ENCODE measurements around the gene TPST1.
A peak's percentile ranks its signal among the peaks of the same experiment; 100 is the strongest.
"Not testable (repeated sequence)": the region's sequence is repeated elsewhere in the genome, so short reads cannot be mapped to it uniquely, and the experiment has no call there.

TPST1 gene

DNA sequence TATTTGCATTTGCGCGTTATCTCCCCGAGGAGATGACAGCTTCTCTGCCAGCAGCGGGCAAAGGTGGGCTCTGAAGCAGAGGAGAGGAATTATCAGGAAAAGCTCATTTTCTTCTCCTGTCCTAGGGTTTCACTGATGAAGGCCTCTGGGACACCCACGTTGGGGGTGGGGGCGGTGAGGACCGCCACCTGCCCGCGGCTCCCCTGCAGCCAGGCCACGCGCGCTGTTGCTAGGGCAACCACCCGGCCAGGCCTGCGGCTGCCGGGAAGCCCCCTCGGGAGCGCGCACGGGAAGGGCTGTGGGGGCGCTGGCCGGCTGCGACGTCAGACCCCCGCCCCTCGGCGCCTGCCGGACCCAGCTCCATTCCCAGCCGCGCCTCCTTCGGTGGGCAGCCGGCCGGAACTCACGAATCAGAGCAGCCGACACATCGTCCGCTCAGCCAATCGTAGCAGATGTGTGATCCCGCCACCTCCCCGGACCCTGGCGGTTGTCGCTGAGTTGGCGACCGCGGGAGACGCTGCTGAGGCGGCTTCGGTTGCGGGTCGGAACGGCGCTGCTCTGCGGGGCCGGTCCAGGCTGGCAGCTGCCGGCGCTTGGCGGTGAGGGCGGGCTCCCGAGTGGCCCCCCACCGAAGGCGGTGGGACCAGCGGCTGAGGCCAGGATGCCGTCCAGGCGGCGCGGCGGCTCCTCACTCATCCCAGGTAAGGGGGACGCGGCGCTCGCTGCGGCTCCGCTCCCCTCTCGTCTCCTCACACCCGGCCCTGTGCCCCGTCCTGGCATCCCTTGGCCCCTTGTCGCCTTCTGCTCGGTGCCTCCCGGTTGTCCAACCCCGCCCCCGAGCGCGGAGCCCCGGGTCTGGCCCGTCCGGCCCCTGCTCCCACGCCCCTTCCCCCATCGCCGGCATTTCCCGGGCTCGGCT is at the start of gene TPST1:
TSS of gene TPST1 (plus strand) at position 513 of the 919 bp plus-strand sequence. CDS start 35,092 bp downstream, outside the sequence.
- DNase-seq (ENCODE audit: low spot score), result peak; percentile 98

DNA sequence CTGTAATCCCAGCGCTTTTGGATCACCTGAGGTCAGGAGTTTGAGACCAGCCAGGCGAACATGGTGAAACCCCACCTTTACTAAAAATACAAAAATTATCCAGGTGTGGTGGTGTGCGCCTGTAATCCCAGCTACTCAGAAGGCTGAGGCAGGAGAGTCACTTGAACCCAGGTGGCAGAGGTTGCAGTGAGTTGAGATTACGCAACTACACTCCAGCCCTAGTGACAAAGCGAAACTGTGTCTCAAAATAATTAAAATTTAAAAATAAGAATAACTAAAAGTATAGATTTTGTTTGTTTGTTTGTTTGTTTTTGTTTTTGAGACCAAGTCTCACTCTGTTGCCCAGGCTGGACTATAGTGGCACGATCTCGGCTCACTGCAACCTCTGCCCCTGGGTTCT is 49.1 kb upstream of the TPST1 start:
- not testable (repeated sequence) for DNase-seq (ENCODE audit: low spot score)

DNA sequence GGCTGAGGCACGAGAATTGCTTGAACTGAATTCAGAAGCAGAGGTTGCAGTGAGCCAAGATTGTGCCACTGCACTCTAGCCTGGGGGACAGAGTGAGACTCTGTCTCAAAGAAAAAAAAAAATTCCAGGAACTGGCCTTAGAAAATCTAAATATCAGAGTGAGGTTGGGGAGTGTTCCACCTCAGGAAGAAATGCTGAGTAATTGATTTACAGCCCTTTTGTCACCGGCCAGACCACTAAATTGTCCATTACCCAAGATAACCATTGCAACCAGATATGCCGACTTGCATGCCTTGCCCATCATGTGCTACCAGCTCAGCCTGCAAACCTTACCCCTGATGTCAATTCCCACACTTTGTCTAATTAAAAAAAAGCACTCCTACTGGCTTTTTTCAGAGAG is 48.1 kb upstream of the TPST1 start:
- DNase-seq (ENCODE audit: low spot score), result no peak

DNA sequence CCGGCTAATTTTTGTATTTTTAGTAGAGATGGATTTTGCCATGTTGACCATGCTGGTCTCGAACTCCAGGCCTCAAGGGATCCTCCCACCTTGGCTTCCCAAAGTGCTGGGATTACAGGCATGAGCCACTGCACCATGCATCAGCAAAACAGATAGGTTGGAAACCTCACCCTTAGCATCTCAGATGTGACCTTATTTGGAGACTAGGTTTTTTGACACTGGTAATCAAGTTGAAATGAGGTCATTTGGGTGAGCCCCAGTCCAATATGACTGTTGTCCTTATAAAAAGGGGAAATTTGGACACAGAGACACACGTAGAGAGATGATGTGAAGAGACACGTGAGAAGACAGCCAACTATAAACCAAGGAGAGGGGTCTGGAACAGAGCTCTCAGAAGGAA is 42.5 kb upstream of the TPST1 start:
- DNase-seq (ENCODE audit: low spot score), result no peak

DNA sequence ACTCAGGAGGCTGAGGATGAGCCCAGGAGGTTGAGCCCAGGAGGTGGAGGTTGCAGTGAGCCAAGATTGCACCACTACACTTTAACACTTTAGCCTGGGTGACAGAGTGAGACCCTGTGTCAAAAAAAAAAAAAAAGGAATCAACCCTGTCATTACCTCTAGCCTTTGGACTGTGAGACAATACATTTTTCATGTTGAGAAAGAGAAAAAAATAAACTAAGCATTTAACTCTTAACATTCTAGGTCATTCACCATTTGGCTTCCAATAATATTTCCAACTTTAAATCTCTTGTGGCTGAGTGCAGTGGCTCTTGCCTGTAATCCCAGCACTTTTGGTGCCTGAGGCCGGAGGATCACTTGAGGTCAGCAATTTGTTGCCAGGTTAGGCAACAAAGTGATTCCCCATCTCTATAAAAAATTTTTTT is 41.9 kb upstream of the TPST1 start:
- DNase-seq (ENCODE audit: low spot score), result no peak

DNA sequence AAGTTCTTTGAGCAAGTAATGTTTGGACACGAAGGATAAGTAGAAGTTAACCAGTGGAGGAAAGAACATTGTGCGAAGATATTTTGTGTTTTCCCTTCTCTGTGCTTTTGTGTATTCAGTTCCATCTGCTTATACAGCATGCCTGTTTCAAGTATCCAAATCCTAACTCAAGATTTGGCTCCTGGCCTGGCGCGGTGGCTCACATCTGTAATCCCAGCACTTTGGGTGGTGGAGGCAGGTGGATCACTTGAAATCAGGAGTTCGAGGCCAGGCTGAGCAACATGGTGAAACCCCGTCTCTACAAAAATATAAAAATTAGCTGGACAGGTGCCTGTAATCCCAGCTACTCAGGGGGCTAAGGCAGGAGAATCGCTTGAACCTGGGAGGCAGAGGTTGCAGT is 40.8 kb upstream of the TPST1 start:
- no peak for DNase-seq (ENCODE audit: low spot score)

DNA sequence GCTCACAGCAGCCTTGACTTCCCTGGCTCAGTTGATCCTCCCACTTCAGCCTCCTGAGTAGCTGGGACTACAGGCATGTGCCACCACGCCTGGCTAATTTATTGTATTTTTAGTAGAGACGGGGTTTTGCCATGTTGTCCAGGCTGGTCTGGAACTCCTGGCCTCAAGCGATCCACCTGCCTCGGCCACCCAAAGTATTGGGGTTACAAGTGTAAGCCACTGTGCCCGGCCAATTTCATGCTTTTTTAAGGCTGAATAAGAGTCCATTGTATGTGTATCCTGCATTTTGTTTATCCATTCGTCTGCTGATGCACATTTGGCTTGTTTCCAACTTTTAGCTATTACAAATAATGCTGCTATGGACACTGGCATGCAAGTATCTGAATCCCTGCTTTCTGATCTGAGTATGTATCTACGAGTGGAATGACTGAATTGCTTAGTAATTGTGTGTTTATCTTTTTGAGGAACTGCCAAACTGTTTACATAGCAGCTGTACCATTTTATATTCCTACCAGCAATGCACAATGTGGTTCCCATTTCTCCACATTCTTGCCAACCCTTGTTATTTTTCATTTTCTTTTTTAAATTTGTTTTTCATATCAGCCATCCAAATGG is 37.3 kb upstream of the TPST1 start:
- DNase-seq (ENCODE audit: low spot score), result no peak

DNA sequence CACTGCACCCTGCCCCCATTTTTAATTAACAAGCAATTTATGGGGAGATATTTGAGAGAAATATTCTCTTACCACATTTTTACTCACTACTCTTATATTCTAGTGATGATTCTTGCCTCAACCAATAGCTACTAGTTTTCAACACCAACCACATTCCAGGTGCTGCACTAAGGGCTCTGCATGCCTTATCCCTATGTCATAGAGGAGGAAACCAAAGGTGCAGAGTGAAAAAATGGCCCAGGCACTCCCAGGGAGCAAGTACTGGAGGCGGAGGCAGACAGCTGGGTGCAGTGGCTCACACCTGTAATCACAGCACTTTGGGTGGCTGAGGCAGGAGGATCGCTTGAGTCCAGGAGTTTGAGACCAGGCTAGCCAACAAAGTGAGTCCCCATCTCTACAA is 35.5 kb upstream of the TPST1 start:
- no peak for DNase-seq (ENCODE audit: low spot score)

DNA sequence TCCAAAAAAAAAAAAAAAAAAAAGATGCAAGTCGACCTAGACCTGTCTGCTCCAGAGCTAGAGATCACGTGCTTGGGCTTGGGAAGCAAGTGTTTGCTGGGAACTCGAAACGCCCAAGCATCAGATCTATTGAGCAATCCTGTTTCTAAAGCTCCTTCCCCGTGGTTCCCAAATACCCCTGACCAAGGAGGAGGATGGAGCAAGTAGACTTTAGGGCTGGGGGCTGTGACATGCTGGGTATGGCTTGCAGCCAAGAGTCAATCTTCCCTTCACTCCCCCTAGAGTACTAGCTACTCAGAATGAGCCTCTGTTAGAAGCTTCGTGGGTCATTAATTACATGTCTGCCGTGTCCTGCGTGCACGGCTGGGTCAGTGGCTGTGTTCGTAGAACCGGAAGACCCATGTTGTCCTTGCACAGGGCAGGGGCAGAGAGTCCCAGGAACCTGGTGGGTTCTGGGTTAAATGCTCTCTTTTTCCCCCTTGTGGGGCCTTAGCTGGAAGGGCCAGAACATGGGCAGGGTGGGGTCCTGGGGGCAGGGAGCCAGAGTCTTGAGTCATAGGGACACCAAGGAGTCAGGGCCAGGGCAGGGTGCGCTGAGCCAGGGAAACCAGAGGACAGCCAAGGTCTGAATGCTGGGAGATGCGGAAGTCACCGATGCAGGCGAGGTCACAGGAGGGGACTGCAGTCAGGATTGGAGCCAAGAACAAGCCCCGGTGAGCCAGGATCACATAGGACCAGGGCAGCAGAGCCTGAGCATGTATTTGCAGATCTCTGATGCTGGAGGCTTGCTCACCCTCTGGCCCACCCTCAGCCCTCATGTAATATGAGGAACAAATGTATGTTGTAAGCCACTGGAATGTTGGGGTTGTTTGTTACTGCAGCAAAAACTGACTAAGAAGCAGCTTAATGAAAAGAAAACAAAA is 34.6 kb upstream of the TPST1 start:
- no peak for DNase-seq (ENCODE audit: low spot score)

DNA sequence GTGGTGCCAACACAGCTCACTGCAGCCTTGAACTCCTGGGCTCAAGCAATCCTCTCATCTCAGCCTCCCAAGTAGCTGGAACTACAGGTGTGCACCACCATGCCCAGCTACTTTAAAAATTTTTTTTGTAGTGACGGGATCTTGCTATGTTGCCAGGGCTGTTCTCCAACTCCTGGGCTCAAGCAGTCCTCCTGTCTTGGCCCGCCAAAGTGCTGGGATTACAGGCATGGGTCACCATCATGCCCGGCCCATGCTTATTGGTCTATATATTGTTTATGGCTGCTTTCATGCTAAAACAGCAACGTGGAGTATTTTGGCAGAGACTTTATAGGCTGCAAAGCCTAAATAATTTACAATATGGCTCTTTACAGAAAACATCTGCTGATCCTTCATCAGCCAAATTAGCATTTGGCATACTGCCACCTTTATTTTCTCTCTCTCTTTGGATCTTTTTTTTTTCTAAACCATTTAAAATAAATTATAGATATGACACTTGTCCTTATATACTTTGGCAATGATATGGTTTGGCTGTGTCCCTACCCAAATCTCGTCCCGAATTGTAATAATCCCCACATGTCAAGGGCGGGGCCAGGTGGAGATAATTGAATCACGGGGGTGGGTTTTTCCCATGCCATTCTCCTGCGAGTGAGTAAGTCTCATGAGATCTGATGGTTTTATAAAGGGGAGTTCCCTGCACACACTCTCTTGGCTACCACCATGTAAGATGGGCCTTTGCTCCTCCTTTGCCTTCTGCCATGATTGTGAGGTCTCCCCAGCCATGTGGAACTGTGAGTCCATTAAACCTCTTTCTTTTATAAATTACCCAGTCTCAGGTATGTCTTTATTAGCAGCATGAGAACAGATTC is 32.4 kb upstream of the TPST1 start:
- not testable (repeated sequence) for DNase-seq (ENCODE audit: low spot score)

DNA sequence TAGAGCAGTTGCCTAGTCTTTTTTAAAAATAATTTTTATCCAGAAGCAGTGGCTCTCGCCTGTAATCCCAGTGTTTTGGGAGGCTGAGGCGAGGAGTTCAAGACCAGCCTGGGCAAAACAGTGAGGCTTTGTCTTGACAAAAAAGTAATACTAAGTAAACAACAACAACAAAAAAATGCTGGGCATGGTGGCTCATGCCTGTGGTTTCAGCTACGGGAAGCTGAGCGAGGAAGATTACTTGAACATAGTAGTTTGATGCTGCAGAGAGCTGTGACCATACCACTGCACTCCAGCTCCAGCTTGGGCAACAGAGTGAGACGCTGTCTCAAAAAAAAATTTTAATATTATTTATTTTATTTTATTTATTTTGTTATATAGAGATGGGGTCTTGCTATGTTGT is 31.3 kb upstream of the TPST1 start:
- no peak for DNase-seq (ENCODE audit: low spot score)

DNA sequence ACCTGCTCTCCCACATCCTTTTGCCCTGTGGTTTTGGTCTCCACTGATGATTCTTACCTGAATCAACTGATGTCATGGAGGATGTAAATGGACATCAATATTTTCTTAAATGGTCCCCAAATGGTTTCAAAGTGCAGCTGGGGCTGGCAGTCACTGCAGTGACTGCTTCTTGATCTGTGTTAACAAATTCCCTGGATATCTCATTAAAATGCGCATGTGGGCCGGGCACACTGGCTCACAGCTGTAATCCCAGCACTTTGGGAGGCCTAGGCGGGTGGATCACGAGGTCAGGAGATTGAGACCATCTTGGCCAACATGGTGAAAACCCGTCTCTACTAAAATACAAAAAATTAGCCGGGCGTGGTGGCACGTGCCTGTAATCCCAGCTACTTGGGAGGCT is 30.1 kb upstream of the TPST1 start:
- not testable (repeated sequence) for DNase-seq (ENCODE audit: low spot score)

DNA sequence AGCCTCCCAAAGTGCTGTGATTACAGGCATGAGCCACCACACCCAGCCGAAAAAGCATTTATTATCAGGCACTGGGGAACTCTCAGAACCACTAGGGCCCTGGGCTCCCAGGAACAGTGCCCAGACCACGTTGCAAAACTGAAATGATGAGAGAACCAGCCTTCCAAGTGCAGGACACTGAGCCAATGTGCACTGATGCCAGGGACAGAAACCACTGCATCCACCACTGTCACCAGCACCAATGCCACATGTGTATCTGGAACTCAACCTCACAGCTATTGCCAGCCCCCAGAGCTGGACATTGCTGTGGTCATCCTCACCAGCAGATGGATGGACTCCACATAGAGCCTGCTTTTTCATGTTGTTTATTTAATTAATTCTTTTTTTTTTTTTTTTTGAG is 28.2 kb upstream of the TPST1 start:
- DNase-seq (ENCODE audit: low spot score), result no peak

DNA sequence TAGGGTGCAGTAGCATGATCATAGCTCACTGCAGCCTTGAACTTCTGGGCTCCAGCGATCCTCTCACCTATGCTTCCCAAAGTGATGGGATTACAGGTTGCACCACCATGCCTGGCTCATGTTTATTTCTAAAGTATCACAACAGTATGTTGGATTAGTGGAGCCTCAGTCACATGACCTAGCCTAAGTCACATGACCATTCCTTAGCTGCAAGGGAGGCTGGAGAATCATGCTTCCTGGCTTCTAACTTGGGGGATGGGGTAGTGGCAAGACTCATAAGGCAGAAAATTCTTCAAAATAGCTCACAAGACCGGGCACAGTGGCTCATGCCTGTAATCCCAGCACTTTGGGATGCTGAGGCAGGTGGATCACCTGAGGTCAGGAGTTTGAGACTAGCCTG is 26.9 kb upstream of the TPST1 start:
- DNase-seq (ENCODE audit: low spot score), result no peak

DNA sequence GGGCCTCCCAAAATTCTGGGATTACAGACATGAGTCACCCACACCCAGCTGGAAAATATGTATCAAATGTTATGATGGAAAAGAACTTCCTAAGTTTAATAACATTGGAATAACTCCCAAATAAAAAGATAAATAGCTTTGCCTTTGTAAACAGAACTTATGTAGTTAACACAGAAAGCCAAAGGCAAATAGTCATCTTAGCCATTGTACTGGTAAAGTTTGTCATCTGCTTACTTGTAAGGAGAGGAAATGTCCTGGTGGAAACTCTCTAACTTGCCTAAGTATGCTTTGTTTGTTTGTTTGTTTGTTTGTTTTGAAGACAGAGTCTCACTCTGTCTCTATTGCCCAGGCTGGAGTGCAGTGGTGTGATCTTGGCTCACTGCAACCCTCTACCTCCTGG is 23.8 kb upstream of the TPST1 start:
- no peak for DNase-seq (ENCODE audit: low spot score)

DNA sequence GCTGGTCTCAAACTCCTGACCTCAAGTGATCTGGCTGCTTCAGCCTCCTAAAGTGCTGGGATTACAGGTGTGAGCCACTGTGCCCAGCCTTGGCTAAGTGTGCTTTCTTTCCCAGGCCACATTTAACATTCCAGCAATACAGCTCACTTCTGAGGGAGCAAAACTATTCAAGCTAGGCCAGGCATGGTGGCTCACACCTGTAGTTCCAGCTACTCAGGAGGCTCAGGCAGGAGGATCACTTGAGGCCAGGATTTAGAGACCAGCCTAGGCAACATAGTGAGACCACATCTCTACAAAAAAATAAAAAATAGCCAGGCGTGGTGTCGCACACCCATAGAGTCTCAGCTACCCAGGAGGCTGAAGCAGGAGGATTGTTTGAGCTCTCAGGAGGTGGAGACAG is 23.3 kb upstream of the TPST1 start:
- no peak for DNase-seq (ENCODE audit: low spot score)

DNA sequence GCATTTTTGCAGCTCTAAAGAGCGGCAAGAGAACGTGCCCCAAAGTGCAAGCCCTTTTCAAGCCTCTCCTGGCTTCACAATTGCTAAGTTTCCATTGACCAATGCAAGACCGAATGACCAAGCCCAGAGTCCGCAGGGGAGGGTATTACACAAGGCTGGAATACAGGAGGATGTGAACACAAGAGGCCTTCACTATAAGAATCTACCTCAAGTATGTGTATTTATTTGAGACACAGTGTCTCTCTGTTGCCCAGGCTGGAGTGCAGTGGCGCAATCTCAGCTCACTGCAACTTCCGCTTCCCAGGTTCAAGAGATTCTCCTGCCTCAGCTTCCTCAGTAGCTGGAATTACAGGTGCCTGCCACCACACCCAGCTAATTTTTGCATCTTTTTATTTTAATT is 22.2 kb upstream of the TPST1 start:
- no peak for DNase-seq (ENCODE audit: low spot score)

DNA sequence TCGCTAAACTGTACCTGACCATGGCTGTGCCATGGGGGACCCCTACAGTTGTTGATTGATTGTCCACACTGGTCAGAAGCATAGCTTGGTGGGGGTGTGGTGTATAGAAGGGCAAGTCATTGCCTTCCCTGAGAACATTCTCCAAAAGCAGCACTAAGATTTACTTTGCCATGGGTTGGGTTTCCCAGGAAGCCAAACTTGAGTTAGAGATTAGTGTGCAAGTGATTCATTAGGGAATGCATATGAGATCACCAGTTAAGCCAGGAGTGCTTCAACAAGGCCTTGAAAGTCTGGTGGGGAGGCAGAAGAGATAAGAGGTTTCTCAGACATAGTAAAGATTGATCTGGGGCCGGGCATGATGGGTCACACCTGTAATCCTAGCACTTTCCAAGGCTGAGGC is 21.4 kb upstream of the TPST1 start:
- no peak for DNase-seq (ENCODE audit: low spot score)

DNA sequence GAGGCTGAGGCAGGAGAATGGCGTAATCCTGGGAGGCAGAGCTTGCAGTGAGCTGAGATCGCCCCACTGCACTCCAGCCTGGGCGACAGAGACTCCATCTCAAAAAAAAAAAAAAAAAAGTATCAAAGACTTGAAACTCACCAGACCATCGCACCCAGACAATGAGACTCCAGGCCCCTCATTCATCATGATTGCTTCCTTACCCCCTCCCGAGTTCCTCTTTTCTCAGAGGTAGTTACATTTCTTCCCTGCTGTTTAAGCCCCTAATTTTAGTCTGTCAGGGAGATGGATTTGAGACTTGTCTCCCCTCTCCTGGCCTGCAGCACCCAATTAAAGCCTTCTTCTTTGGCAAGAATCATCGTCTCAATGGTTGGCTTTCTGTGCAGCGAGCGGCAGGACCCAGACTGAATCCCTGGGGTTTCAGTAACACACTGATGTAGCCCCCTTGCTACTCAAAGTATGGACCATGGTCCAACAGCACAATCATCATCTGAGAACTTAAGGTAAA is 19.4 kb upstream of the TPST1 start:
- DNase-seq (ENCODE audit: low spot score), result no peak

DNA sequence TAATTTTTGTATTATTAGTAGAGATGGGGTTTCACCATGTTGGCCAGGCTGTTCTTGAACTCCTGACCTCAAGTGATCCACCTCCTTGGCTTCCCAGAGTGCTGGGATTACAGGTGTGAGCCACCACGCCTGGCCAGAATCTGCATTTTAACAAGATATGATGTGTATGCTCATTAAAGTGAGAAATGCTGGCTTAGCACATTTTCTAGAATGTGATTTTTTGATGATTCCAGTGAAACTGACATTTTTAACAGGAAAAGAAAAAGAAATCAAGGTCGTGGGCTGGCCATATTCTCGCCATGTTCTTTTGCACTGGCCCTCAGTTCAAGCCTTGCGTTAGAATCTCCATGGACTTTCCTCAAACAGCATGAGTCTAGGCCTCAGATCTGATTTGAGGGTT is 18.1 kb upstream of the TPST1 start:
- no peak for DNase-seq (ENCODE audit: low spot score)

DNA sequence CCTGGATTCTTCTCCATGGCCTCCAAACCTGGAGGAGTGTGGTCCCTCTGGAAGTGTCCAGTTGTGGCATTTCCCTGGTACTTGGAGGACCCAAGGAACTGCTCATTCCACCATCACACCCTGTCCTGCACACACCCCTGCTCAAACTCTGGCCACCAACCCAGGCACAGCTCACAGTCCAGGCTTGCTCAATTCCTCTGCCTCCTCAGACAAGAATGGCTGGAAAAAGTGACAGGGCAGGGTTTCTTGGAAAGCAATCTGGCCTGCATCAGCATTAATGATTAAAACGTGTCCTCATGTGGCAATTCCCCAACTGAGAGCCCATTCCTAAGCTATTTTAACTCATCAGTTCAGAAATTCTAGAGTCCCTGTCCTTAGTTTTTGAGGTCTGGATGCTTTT is 17.2 kb upstream of the TPST1 start:
- DNase-seq (ENCODE audit: low spot score), result no peak

Data from germinal center (tissue), 1 donor.